Smooth muscle cell (in vitro differentiated cells): ENCODE measurements around the gene DLGAP1. TPM values are rescaled to one million over a fixed set of nuclear protein-coding genes. Genes with fewer than 3 reads are reported as not detected.

Experiments used
- DNase-seq: peaks from one replicate; lab custom pipeline; 2025; ENCODE audit not compliant: unreplicated experiment; lab: John Stamatoyannopoulos, UW
- H2AFZ ChIP-seq: fragments of 200-600 bp; sonication (generic); 2 replicates; pipeline ENCODE4 v1.6.0; 2016; ENCODE audit warnings: antibody characterized with exemption, low read depth, mild to moderate bottlenecking
- H3F3A ChIP-seq: fragments of 200-600 bp; sonication (generic); 2 replicates; pipeline ENCODE4 v1.6.0; 2017; ENCODE audit warnings: antibody characterized with exemption, low read depth
- H3K27ac ChIP-seq: fragments of 200-600 bp; sonication (generic); 2 replicates; pipeline ENCODE4 v1.5.1; 2016; ENCODE audit warnings: low read depth, mild to moderate bottlenecking
- H3K27me3 ChIP-seq: fragments of 200-600 bp; sonication (generic); 2 replicates; pipeline ENCODE4 v1.6.1; 2016; ENCODE audit warnings: low read depth, mild to moderate bottlenecking
- H3K36me3 ChIP-seq: fragments of 200-600 bp; sonication (generic); 2 replicates; pipeline ENCODE4 v1.5.1; 2016; ENCODE audit warnings: low read depth
- H3K4me1 ChIP-seq: fragments of 200-600 bp; sonication (generic); 2 replicates; pipeline ENCODE4 v1.5.1; 2016; ENCODE audit warnings: low read depth
- H3K4me2 ChIP-seq: fragments of 200-600 bp; sonication (generic); 2 replicates; pipeline ENCODE4 v1.6.0; 2016; ENCODE audit warnings: mild to moderate bottlenecking
- H3K4me3 ChIP-seq: fragments of 200-600 bp; sonication (generic); 2 replicates; pipeline ENCODE4 v1.5.1; 2016; ENCODE audit warnings: mild to moderate bottlenecking
- H3K79me2 ChIP-seq: fragments of 200-600 bp; sonication (generic); 2 replicates; pipeline ENCODE4 v1.6.0; 2016; ENCODE audit warnings: low read depth, mild to moderate bottlenecking
- H3K9ac ChIP-seq: fragments of 200-600 bp; sonication (generic); 2 replicates; pipeline ENCODE4 v1.6.0; 2016; ENCODE audit warnings: low read depth
- H3K9me3 ChIP-seq: fragments of 200-600 bp; sonication (generic); replicated peaks from 2 replicates; pipeline ENCODE4 v1.5.1; 2016; ENCODE audit warnings: low read depth
- H4K20me1 ChIP-seq: fragments of 200-600 bp; sonication (generic); 2 replicates; pipeline ENCODE4 v1.6.0; 2016; ENCODE audit warnings: low read depth
- CTCF ChIP-seq: fragments of 200-600 bp; sonication (generic); IDR thresholded peaks from 2 replicates; pipeline ENCODE4 v1.5.1; 2017; ENCODE audit warnings: borderline replicate concordance, mild to moderate bottlenecking, antibody characterized with exemption; ENCODE audit not compliant: insufficient read depth, poor library complexity, severe bottlenecking
- WGBS: methylation state at CpG from one replicate; pipeline ENCODE4 v1.1.7; 2016; ENCODE audit warnings: low lambda C conversion rate; 5-methylcytosine and 5-hydroxymethylcytosine counted together
- polyA plus RNA-seq: library from polyadenylated mRNA; unstranded; fragments of >200 nt; fragmentation: Nextera tagmentation; extraction: Ambion mirVana; gene quantifications from 2 replicates; pipeline ENCODE4 v1.2.1, GENCODE V29; 2016
- total RNA-seq: library from RNA; depleted of rRNA; stranded (reverse); fragments of >200 nt; gene quantifications from 2 replicates; pipeline ENCODE4 v1.2.3, GENCODE V29; 2014

DLGAP1 gene
- total and polyA plus RNA-seq, 2 experiments from 2014 or later = 2.6 to 11.3 TPM

GRCh38 chr18:3541549-3542386 is 913.3 kb downstream of the DLGAP1 start:
- Histone ChIP-seq H3K27ac (no peak overlapping the region), H2AFZ (no peak overlapping the region)

DNA sequence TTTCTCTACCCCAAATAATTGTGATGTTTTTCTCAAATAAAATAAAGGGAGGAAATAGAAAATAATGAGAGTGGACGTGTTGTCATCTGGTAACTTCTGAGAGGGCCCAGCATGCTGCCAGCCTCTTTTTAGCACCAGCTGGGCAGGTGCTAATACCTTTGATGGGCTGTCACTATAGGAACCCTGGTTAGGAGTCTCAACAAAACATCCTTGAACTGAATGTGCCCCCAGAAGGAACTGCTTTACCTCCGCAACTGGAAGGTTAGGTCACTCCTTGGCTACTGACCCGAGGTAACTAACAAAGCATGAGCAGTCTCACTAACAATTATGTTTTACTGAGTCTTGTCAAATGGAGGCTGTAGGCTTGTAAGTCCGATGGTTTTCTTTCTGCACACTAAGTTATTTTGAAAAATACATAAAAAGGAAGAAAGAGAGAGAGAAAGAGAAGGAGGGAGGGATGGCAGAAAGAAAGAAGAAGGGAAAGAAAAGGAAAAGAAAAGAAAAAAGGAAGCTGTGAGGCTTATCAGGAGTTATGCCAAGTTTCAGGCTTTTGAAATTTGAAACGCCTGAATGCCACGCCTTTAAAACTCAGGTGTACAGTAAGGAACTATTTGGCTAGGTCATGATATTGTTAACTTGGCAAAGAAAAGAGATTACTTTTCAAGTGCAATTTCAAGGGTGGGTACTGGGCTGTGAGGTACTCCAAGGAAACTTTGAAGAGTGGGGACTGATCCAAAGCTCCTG is 914.1 kb downstream of the DLGAP1 start:
- H3F3A ChIP-seq = no peaks in the 10 kb centered on the region
- H3K9me3 ChIP-seq = no peaks in the 10 kb centered on the region
- no peaks in the 10 kb centered on the region for H3K36me3 ChIP-seq
- H4K20me1 ChIP-seq = no peaks in the 10 kb centered on the region
- no peaks in the 10 kb centered on the region for H3K4me1 ChIP-seq
- no peak overlapping the region for H3K27ac ChIP-seq
- H3K9ac ChIP-seq = no peak overlapping the region
- 84% methylated on average over 6 of the region's 6 CpGs for WGBS
- no peak for DNase-seq
- no peak overlapping the region for H2AFZ ChIP-seq
- no peak overlapping the region for H3K4me3 ChIP-seq
- no peak for TF ChIP-seq CTCF
- H3K27me3 ChIP-seq = no peaks in the 10 kb centered on the region
- no peak overlapping the region for H3K4me2 ChIP-seq
- H3K79me2 ChIP-seq = no peaks in the 10 kb centered on the region

More at GRCh38 chr18:3541549-3542386, 913.3 kb downstream of the DLGAP1 start:
- TF ChIP-seq CTCF = no peak
- Histone ChIP-seq H4K20me1 (no peaks in the 10 kb centered on the region), H3K9me3 (no peaks in the 10 kb centered on the region), H3K79me2 (no peaks in the 10 kb centered on the region), H3K4me2 (no peak overlapping the region), H3K27me3 (no peaks in the 10 kb centered on the region), H3F3A (no peaks in the 10 kb centered on the region), H3K9ac (no peak overlapping the region), H3K4me3 (no peak overlapping the region), H3K4me1 (no peaks in the 10 kb centered on the region), H3K36me3 (no peaks in the 10 kb centered on the region)
- no peak for DNase-seq
- 90% methylated on average over 5 of the region's 5 CpGs for WGBS

DNA sequence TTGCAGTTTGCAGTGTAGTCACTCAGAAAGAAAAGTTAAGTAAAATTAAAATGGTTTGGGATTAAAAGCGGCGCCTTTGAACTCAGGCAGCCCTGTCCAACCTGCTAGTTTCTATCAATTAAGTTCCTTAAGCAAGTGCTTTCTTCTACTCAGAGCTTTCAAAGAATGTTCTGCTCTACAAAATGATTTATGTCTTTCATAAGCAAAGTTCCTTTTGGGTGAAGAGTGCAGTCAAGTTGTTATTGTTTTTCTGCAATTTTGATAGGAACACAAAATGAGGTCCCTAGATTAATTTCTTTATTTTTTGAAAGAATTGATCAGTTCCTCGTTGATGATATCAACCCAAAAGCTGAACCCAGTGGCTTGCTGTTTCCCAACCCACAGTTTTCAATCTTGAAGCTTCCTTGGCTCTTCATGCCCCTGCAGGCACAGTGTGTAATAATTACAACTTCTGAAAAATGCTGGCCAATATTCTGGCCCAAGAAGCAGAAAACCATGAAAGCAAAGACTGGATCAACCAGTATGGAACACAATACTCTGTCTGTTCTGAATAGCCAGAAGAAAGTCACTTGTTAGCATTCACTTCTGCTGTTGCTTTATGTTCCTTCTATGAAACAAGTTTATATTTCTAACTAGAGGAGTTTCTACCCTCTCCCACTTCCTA is 916.0 kb downstream of the DLGAP1 start:
- Histone ChIP-seq H3F3A (no peaks in the 10 kb centered on the region), H3K9me3 (no peaks in the 10 kb centered on the region), H4K20me1 (no peaks in the 10 kb centered on the region), H3K4me3 (no peak overlapping the region), H3K27ac (no peak overlapping the region), H3K4me1 (no peaks in the 10 kb centered on the region), H2AFZ (no peak overlapping the region), H3K36me3 (no peaks in the 10 kb centered on the region), H3K9ac (no peak overlapping the region), H3K27me3 (no peaks in the 10 kb centered on the region), H3K4me2 (no peak overlapping the region), H3K79me2 (no peaks in the 10 kb centered on the region)
- WGBS = 89% methylated on average over 3 of the region's 3 CpGs
- no peak for DNase-seq
- no peak for TF ChIP-seq CTCF
